Adipocyte (in vitro differentiated cells): ENCODE results near the gene KPNA1.

Source experiments
- DNase-seq: peaks from one replicate; pipeline ENCODE4 v3.0.0-alpha.2; 2015; ENCODE audit warnings: low read depth
- H3K27me3 ChIP-seq: replicated peaks from 2 replicates; pipeline ENCODE4 v1.7.0; 2013; ENCODE audit warnings: mild to moderate bottlenecking, low read length, moderate library complexity; ENCODE audit not compliant: control insufficient read depth, insufficient read depth
- H3K36me3 ChIP-seq: 2 replicates; pipeline ENCODE4 v1.7.0; 2013; ENCODE audit warnings: low read length, mild to moderate bottlenecking, moderate library complexity; ENCODE audit not compliant: control insufficient read depth, insufficient read depth, severe bottlenecking
- H3K4me1 ChIP-seq: 2 replicates; pipeline ENCODE4 v1.7.0; 2013; ENCODE audit warnings: mild to moderate bottlenecking, low read length, moderate library complexity; ENCODE audit not compliant: control insufficient read depth, insufficient read depth
- H3K4me3 ChIP-seq: 2 replicates; pipeline ENCODE4 v1.7.0; 2013; ENCODE audit warnings: mild to moderate bottlenecking, low read length, moderate library complexity
- H3K9ac ChIP-seq: 2 replicates; pipeline ENCODE4 v1.7.0; 2013; ENCODE audit warnings: mild to moderate bottlenecking, low read length, moderate library complexity
- H3K9me3 ChIP-seq: 2 replicates; pipeline ENCODE4 v1.7.0; 2013; ENCODE audit warnings: mild to moderate bottlenecking, low read length, moderate library complexity; ENCODE audit not compliant: control insufficient read depth

The KPNA1 gene

DNA sequence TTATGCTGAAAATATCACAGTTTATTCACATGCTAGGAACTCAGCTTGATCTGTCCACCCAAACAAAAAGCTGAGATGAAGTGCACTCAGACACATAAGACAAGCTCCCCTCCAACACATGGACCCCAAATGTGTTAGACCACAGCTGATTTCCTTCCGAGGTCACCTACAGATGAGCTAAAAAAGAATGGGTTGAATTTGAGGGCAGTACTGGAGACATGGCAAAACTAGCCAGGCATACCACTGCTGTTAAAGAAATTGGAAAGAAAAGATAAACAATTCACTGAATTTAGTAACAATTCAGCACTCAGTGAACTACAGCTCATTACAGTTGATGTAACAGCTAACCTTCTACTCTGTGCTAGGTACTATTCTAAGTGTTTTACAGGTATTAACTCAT is 33.9 kb upstream of the KPNA1 start:
- DNase-seq, result no peak
- Histone ChIP-seq H3K4me1 (no peaks in the 10 kb centered on the region), H3K9ac (no peak overlapping the region), H3K4me3 (no peak overlapping the region), H3K9me3 (no peaks in the 10 kb centered on the region), H3K27me3 (no peaks in the 10 kb centered on the region), H3K36me3 (peaks cover 75% of the 10 kb centered on the region)

- no peak for DNase-seq
- H3K36me3 ChIP-seq, result peaks cover 73% of the 10 kb centered on the region
- H3K9ac ChIP-seq, result no peak overlapping the region
- no peak overlapping the region for H3K4me3 ChIP-seq
- no peaks in the 10 kb centered on the region for H3K4me1 ChIP-seq
- H3K27me3 ChIP-seq, result no peaks in the 10 kb centered on the region
- H3K9me3 ChIP-seq, result no peaks in the 10 kb centered on the region
Observed at GRCh38 chr3:122548076-122548475, 33.3 kb upstream of the KPNA1 start.

GRCh38 chr3:122546151-122546550 is 31.4 kb upstream of the KPNA1 start:
- Histone ChIP-seq H3K4me1 (no peaks in the 10 kb centered on the region), H3K27me3 (no peaks in the 10 kb centered on the region), H3K9ac (no peak overlapping the region), H3K9me3 (no peaks in the 10 kb centered on the region), H3K36me3 (peaks cover 62% of the 10 kb centered on the region), H3K4me3 (no peak overlapping the region)
- DNase-seq, result no peak

DNA sequence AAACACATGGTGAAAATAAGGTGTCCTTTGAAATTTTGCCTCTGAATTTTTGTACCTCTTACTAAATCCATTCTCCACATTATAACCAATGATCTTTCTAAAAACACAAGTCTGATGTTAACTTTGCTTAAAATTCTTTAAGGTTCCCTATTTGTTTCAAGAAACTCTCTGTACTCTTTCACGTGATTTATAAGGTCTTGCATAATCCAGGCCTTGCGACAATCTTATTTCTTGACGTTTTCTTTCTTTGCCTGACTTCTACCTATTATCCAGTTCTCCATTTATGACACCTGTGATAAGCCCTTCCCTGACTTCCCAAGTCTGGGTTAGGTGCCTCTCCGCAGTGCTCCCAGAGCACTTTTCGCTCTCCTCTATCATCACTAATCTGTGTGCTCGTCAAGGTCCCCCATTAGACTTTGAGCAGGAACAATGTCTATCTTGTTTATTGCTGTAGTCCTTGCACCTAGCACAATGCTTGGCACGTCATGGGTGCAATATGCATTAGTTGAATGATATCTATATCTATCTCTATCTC is 24.3 kb upstream of the KPNA1 start:
- H3K36me3 ChIP-seq, result peaks cover 56% of the 10 kb centered on the region
- peaks cover 5% of the 10 kb centered on the region for H3K4me1 ChIP-seq
- DNase-seq, result no peak

DNA sequence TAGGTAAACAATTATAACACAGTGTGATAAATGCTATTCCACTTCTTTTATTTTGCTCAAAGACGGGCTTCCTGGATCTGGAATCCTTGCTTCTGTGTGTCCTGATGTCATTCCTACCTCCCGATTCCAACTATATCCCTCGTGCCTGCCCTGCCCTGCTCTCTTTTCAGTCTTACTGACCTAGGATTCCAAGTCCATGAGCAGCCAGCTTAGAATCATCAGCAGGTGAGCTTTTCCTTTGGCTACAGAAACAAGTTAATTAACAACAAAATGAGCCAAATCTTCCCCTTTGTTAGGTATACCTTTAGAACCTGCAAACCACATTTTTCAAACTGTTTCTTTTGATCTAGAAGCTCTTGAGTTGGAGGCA is 21.9 kb upstream of the KPNA1 start:
- peaks cover 68% of the 10 kb centered on the region for H3K36me3 ChIP-seq
- no peaks in the 10 kb centered on the region for H3K9me3 ChIP-seq
- peaks cover 11% of the 10 kb centered on the region for H3K4me1 ChIP-seq
- H3K27me3 ChIP-seq, result no peaks in the 10 kb centered on the region
- no peak overlapping the region for H3K9ac ChIP-seq
- DNase-seq, result no peak
- H3K4me3 ChIP-seq, result no peak overlapping the region

More for the DNA sequence above, 24.3 kb upstream of the KPNA1 start:
- no peak overlapping the region for H3K9ac ChIP-seq
- H3K27me3 ChIP-seq, result no peaks in the 10 kb centered on the region
- H3K9me3 ChIP-seq, result no peaks in the 10 kb centered on the region
- H3K4me3 ChIP-seq, result no peak overlapping the region

DNA sequence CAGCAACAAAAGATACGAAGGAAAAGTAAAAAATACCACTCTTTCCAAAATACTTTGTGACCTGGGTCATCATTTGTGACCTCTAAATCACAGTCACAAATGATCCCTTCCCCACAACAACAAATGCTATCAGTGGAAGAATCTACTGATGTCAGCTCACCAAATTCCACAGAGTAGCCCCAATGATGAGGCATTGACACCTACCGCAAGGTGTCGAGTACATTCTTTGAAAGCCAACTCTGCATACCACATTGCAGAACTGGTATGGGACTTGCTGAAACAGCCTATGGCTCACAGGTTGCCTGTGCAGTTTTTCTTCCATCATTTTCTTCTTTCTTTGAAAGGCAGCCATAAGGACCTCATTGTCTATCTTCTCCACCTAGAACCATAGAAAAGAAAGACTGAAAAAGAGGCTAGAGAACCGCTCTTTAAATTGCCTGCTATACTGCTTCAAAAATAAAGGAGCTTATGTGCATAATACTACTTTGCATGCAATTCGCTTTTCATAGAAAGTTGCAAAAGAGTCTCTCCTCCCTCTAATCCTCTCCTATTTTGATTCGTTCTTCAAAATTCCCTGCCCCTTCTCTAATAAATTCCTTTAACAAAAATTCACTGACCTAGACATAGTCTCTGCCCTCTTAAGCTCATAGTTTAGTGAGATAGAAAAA is 21.4 kb upstream of the KPNA1 start:
- DNase-seq, result no peak
- no peak overlapping the region for H3K4me3 ChIP-seq
- peaks cover 69% of the 10 kb centered on the region for H3K36me3 ChIP-seq
- H3K27me3 ChIP-seq, result no peaks in the 10 kb centered on the region
- no peak overlapping the region for H3K9ac ChIP-seq
- no peaks in the 10 kb centered on the region for H3K9me3 ChIP-seq
- H3K4me1 ChIP-seq, result peaks cover 11% of the 10 kb centered on the region

DNA sequence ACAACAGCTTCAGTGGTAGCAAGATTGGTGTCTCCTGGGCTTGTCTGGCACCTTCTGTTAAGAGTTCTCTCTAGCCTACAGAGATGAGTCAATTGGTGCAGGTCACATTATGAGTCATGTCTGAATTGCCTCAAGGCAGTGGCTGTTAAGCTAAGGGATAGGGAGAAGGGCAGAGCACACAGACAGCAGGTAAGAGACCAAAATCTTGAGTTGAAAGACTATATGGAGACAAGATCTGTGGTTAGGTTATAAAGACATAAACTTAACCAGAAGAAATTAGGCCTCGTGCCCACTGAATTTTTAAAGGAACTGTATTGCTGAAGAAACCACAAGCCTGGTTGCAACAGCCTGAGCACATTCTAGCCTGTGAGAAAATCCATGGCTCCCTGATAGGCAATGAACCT is 19.2 kb upstream of the KPNA1 start:
- H3K4me3 ChIP-seq, result no peak overlapping the region
- no peak overlapping the region for H3K9ac ChIP-seq
- H3K27me3 ChIP-seq, result no peaks in the 10 kb centered on the region
- DNase-seq, result peak; percentile 83
- H3K4me1 ChIP-seq, result peaks cover 11% of the 10 kb centered on the region
- H3K36me3 ChIP-seq, result peaks cover 66% of the 10 kb centered on the region
- no peaks in the 10 kb centered on the region for H3K9me3 ChIP-seq

- H3K27me3 ChIP-seq, result no peaks in the 10 kb centered on the region
- H3K4me3 ChIP-seq, result no peak overlapping the region
- DNase-seq, result no peak
- H3K4me1 ChIP-seq, result peaks cover 11% of the 10 kb centered on the region
- H3K9ac ChIP-seq, result no peak overlapping the region
- peaks cover 69% of the 10 kb centered on the region for H3K36me3 ChIP-seq
- H3K9me3 ChIP-seq, result no peaks in the 10 kb centered on the region
Observed at GRCh38 chr3:122533480-122533879, 18.7 kb upstream of the KPNA1 start.

GRCh38 chr3:122530164-122530563 is 15.4 kb upstream of the KPNA1 start:
- H3K4me1 ChIP-seq, result peaks cover 11% of the 10 kb centered on the region
- no peaks in the 10 kb centered on the region for H3K9me3 ChIP-seq
- peaks cover 62% of the 10 kb centered on the region for H3K36me3 ChIP-seq
- DNase-seq, result no peak
- no peak overlapping the region for H3K9ac ChIP-seq
- no peak overlapping the region for H3K4me3 ChIP-seq
- no peaks in the 10 kb centered on the region for H3K27me3 ChIP-seq

- DNase-seq, result no peak
- H3K4me1 ChIP-seq, result no peaks in the 10 kb centered on the region
- no peaks in the 10 kb centered on the region for H3K27me3 ChIP-seq
- H3K9ac ChIP-seq, result no peak overlapping the region
- peaks cover 11% of the 10 kb centered on the region for H3K36me3 ChIP-seq
- H3K9me3 ChIP-seq, result no peaks in the 10 kb centered on the region
- H3K4me3 ChIP-seq, result no peak overlapping the region
Observed at GRCh38 chr3:122523317-122523716, 8.6 kb upstream of the KPNA1 start.

GRCh38 chr3:122520861-122521260 is 6.1 kb upstream of the KPNA1 start:
- Histone ChIP-seq H3K36me3 (no peaks in the 10 kb centered on the region), H3K4me3 (no peak overlapping the region), H3K4me1 (no peaks in the 10 kb centered on the region), H3K9ac (no peak overlapping the region), H3K9me3 (no peaks in the 10 kb centered on the region), H3K27me3 (no peaks in the 10 kb centered on the region)
- peak; percentile 15 for DNase-seq

GRCh38 chr3:122519693-122520092 is 5.0 kb upstream of the KPNA1 start:
- Histone ChIP-seq H3K4me1 (no peaks in the 10 kb centered on the region), H3K27me3 (no peaks in the 10 kb centered on the region), H3K9ac (no peak overlapping the region), H3K9me3 (no peaks in the 10 kb centered on the region), H3K36me3 (no peaks in the 10 kb centered on the region), H3K4me3 (no peak overlapping the region)
- DNase-seq, result peak; percentile 61
